Stimulated activated CD8-positive, alpha-beta memory T cell treated with anti-CD3 and anti-CD28 coated beads, Interleukin-15, amount 100 ng/mL, for 24 hours (primary cell): ENCODE results near the gene SLC25A15.
"Not testable (repeated sequence)": the region's sequence is repeated elsewhere in the genome, so short reads cannot be mapped to it uniquely, and the experiment has no call there.

Experiments
- DNase-seq: peaks from one replicate; pipeline ENCODE4 v3.0.0-alpha.2; 2020; ENCODE audit warnings: low read depth

The SLC25A15 gene

GRCh38 chr13:40781717-40782116 lies 7.7 kb upstream of the SLC25A15 start:
- DNase-seq = no peak

GRCh38 chr13:40782971-40783370 lies 6.4 kb upstream of the SLC25A15 start:
- not testable (repeated sequence) for DNase-seq

- DNase-seq = no peak
Measured at GRCh38 chr13:40784540-40784939, 4.9 kb upstream of the SLC25A15 start.

GRCh38 chr13:40786568-40786996 lies 2.8 kb upstream of the SLC25A15 start:
- DNase-seq = no peak

GRCh38 chr13:40787062-40787461 lies 2.3 kb upstream of the SLC25A15 start:
- no peak for DNase-seq

GRCh38 chr13:40788540-40789274 lies 704 bp upstream of the SLC25A15 start:
- not testable (repeated sequence) for DNase-seq

GRCh38 chr13:40790154-40790616 lies 774 bp downstream of the SLC25A15 start:
- DNase-seq = no peak

- DNase-seq = no peak
Measured at GRCh38 chr13:40792284-40793051, 3.1 kb downstream of the SLC25A15 start.

GRCh38 chr13:40793339-40793738 lies 3.9 kb downstream of the SLC25A15 start:
- DNase-seq = no peak

GRCh38 chr13:40794414-40795368 lies 5.3 kb downstream of the SLC25A15 start:
- no peak for DNase-seq

- DNase-seq = no peak
Measured at GRCh38 chr13:40796649-40797048, 7.2 kb downstream of the SLC25A15 start.

- no peak for DNase-seq
Measured at GRCh38 chr13:40798380-40798779, 9.0 kb downstream of the SLC25A15 start.

GRCh38 chr13:40799508-40799907 lies 10.1 kb downstream of the SLC25A15 start:
- DNase-seq = no peak

GRCh38 chr13:40800559-40800958 lies 11.1 kb downstream of the SLC25A15 start:
- DNase-seq = no peak

- DNase-seq = no peak
Measured at GRCh38 chr13:40801255-40802217, 12.1 kb downstream of the SLC25A15 start.

GRCh38 chr13:40803316-40803715 lies 13.9 kb downstream of the SLC25A15 start:
- DNase-seq = no peak

GRCh38 chr13:40806241-40806640 lies 16.8 kb downstream of the SLC25A15 start:
- DNase-seq = no peak

GRCh38 chr13:40809471-40809870 lies 20.1 kb downstream of the SLC25A15 start:
- no peak for DNase-seq

- DNase-seq = no peak
Measured at GRCh38 chr13:40812102-40812501, 22.7 kb downstream of the SLC25A15 start.

GRCh38 chr13:40812724-40813445 lies 23.5 kb downstream of the SLC25A15 start:
- DNase-seq = no peak
